GM19043 (cell line): Measurements from ENCODE around the gene KDM5A.
"Not testable (repeated sequence)": the region's sequence is repeated elsewhere in the genome, so short reads cannot be mapped to it uniquely, and the experiment has no call there.

Source experiments
- ATAC-seq: cut with Tn5 transposase; IDR thresholded peaks from one replicate; pipeline ENCODE4 v1.9.1; 2021; ENCODE audit warnings: low read depth; ENCODE audit not compliant: unreplicated experiment

Gene KDM5A

GRCh38 chr12:389142-390096 is at the start of gene KDM5A:
Gene KDM5A (minus strand): TSS chr12:389320. CDS start chr12:389091, 229 bp downstream.
- peak; percentile 86 for ATAC-seq

- not testable (repeated sequence) for ATAC-seq
Observed at GRCh38 chr12:435737-436136, 46.6 kb upstream of the KDM5A start.

- no peak for ATAC-seq
Observed at GRCh38 chr12:422526-422925, 33.4 kb upstream of the KDM5A start.

- no peak for ATAC-seq
Observed at GRCh38 chr12:418432-418831, 29.3 kb upstream of the KDM5A start.

- ATAC-seq: no peak
Observed at GRCh38 chr12:414859-415258, 25.7 kb upstream of the KDM5A start.

- ATAC-seq: no peak
Observed at GRCh38 chr12:402029-402389, 12.9 kb upstream of the KDM5A start.

GRCh38 chr12:401235-402028 is 12.3 kb upstream of the KDM5A start, which contains the start of gene CCDC77:
Gene CCDC77 (plus strand): TSS chr12:401644. CDS start chr12:409384, 7,740 bp downstream.
- peak; percentile 99 for ATAC-seq

GRCh38 chr12:400828-401227 is 11.7 kb upstream of the KDM5A start:
- ATAC-seq: no peak

- ATAC-seq: peak; percentile 14
Observed at GRCh38 chr12:388541-389141, 479 bp downstream of the KDM5A start.

GRCh38 chr12:388012-388411 is 1.1 kb downstream of the KDM5A start:
- ATAC-seq: no peak

- ATAC-seq: no peak
Observed at GRCh38 chr12:386651-387050, 2.5 kb downstream of the KDM5A start.

- not testable (repeated sequence) for ATAC-seq
Observed at GRCh38 chr12:370739-371485, 18.2 kb downstream of the KDM5A start.

GRCh38 chr12:367972-368371 is 21.1 kb downstream of the KDM5A start:
- ATAC-seq: no peak

GRCh38 chr12:366820-367219 is 22.3 kb downstream of the KDM5A start:
- ATAC-seq: no peak

- no peak for ATAC-seq
Observed at GRCh38 chr12:359091-359490, 30.0 kb downstream of the KDM5A start.

GRCh38 chr12:356276-356988 is 32.7 kb downstream of the KDM5A start:
- no peak for ATAC-seq

GRCh38 chr12:351197-351596 is 37.9 kb downstream of the KDM5A start:
- not testable (repeated sequence) for ATAC-seq

- ATAC-seq: not testable (repeated sequence)
Observed at GRCh38 chr12:349625-350024, 39.5 kb downstream of the KDM5A start.

GRCh38 chr12:343036-343435 is 46.1 kb downstream of the KDM5A start:
- ATAC-seq: not testable (repeated sequence)

- no peak for ATAC-seq
Observed at GRCh38 chr12:337039-337438, 52.1 kb downstream of the KDM5A start.
